RPMI8226 (cell line): ENCODE data around the gene S100A10.

Experiments
- DNase-seq: peaks from one replicate; pipeline ENCODE4 v3.0.0-alpha.2; 2015

The S100A10 gene

GRCh38 chr1:151993734-151994496 is at the start of gene S100A10:
Gene S100A10, minus strand, starts transcription at chr1:151993859. Its CDS starts 7,629 bp downstream, at chr1:151986230.
- peak; percentile 54 for DNase-seq

GRCh38 chr1:152042030-152042429 is 48.4 kb upstream of the S100A10 start:
- no peak for DNase-seq

DNA sequence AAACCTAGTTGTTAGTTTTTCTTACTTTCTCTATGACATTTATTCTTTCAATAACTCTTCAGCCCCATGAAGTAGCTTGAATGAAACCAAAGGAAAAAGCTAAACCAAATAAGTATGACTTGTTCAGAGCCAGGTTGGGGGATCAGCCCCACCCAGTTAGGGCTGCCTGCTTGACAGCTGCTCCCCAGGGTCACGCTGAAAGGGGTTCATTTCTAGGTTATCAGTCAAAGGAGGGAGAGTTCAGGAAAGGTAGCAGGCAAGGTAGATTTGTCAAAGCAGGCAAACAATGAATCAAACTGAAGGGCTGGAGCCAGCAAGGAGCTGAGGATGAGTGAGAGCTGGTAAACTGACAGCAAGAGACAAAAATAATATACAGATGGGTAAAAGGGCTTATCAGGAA is 46.2 kb upstream of the S100A10 start:
- DNase-seq = no peak

GRCh38 chr1:152039461-152039860 is 45.8 kb upstream of the S100A10 start:
- DNase-seq = no peak

- DNase-seq = peak; percentile 26
Observed at GRCh38 chr1:152038871-152039270, 45.2 kb upstream of the S100A10 start.

DNA sequence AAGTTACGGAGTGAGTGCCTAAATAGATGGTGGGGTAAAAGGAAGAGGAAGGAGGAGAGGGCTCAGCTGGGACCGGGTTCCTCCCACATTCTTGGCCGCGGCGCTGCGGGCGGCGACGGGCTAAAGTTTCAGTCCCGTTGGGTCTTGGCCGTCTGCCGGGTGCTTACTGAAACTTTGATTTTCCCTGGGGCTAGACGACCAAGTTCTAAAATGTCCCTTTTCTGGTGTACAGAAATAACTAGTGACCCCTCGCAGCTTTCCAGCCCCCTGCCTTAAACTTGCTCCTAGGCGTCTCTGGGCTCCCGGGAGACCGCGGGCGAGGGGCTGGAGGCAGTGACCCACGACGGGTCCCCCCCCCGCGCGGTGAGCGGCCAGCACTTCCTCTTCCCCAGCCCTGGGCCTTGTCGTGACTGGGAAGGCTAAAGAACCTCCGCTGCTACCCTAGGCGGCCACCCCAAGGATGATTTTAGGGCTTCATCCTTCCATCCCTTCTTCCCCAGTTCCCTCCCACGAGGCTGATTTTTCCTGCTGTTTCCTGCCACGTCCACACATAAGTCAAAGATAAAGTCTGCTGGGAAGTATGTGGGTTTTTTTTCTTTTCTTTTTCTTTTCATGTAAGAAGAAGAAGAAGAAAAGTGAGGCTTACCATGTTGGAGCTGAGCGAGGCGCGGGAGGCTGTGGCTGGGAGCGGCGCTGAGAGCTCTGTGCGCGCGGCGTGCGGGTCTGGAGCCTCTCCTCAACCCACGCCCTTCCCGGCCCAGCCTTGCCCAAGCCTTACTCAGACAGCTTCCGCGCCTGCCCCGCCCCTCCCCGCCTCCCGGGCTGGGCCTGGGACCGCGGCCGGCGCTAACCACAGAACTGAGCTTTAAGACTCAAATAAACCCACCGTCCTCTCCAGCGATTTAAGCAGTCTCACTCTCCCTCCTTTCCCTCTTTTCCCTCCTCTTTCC is 42.9 kb upstream of the S100A10 start, which contains the start of gene S100A11:
Gene S100A11, minus strand, starts transcription at position 738 of the 950 bp plus-strand sequence. Its CDS starts 89 bp downstream, at position 649.
- DNase-seq = peak; percentile 94

DNA sequence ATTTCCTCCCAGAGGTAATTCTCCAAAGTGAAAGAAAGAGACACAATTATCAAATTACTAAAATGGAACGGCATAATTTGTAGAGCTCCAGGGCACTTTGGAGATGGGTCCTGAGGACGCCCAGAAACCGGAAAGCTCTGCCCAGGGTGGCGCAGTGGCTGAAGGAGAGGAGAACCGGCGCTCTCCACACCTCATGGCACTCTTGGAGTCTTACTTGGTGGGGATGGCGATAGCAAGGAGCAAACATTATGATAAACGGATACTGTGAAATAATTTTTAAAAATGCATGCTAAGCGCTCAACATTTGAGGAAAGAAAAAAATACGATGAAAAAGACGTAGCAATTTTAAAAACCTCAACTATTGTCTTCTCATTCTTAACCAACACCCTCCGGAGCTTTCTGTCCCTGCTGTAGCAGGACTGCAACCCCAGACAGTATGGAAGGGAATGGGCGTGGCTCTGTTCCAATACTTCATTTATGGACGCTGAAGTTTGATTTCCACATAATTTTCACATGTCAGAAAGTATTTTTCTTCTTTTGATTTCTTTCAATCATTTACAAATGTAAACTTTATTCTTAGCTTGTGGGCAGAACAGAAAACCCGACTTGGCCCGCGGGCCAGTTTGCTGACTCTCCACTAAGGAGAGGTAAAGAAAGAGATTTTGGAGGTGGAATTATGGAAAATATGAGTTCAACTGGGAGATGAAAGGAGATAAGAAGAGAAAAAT is 42.0 kb upstream of the S100A10 start:
- peak; percentile 61 for DNase-seq

GRCh38 chr1:152034654-152035538 is 41.2 kb upstream of the S100A10 start:
- peak; percentile 77 for DNase-seq

GRCh38 chr1:152034324-152034653 is 40.6 kb upstream of the S100A10 start:
- no peak for DNase-seq

DNA sequence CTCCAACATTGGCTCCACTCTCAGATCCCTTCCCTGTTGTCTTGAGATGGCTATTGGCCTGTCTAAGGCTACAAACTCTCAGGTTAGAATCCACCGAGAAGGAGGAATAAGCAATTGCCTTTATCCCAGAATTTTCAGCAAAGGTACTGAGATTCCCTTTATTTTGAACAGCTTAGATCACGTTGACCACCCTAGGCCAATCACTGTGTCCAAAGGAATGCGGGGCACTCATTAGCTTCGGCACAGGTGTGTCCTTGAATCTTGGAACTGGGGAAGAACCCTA is 36.2 kb upstream of the S100A10 start:
- no peak for DNase-seq

DNA sequence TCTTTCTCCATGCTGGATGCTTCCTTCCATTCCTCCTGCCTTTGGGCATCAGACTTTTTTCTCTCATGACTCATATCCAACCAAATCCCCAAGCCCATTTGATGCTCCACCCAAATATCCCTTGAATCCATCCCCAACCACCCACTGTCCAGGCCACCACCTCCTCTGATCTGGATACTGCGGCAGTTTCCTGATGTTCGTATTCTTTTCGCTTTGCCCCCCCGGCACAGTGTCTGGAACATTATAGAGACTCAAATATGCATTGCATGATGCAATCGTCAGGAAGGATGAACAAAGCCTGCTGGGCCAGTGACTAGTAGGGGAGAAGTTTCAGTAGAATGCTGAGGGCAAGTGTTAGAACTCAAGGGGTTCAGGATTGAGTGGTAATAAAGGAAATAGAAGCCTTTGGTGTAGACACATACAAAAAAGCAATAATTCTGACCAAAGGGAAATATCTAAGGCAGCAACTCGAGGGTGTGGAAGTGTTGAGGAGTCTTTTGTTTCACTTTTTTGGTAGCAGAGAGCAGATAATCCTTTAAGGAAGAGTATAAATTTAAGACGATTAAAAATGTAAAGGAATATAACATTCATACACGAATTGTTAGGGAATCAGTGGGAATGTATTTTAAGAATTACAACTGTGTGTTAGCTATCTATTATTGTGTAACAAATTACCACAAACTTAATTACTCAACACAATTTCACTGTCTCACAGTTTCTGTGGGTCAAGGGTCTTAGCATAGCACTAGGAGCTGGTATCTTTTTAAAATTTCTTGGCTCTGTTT is 35.7 kb upstream of the S100A10 start:
- no peak for DNase-seq

- no peak for DNase-seq
Observed at GRCh38 chr1:152026895-152027294, 33.2 kb upstream of the S100A10 start.

GRCh38 chr1:152024223-152024622 is 30.6 kb upstream of the S100A10 start:
- DNase-seq = no peak

DNA sequence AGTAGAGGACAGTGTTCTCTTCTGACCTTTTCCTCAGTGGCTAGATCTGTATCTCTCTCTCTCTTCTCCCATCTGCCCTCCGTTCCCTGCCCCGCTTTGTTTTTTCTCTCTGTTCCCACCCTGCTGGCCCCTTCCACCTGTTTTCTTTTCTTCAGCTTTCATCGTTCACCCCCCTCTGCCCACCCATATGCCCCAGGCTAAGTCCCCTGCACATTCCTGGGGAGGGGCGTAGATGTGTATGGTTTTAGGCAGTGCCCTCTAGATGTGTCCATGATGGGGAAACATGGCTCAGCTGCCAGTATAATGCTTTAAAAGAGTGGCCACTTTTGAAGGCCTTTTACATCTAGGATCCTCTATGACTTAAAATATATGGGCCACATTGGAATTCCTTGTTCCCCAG is 29.6 kb upstream of the S100A10 start:
- no peak for DNase-seq

DNA sequence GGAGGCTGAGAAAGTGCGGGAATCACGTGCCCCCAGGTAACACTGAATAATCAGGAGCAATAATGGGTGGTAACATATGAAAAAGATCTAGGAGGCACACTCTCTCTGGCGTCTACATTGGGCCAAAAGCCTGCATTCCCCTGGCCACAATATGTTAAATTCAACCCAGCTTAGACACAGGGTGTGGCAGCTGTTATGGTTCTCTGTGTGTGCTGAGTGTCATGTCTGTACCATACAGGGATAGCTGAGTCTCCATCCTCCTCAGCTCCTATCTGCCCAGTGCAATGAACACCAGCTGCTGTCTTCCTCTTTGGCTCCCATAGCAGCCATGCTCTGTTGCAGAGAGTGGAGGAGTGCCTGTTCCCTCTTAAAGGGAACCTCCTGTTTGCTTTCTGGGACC is 28.8 kb upstream of the S100A10 start:
- no peak for DNase-seq

DNA sequence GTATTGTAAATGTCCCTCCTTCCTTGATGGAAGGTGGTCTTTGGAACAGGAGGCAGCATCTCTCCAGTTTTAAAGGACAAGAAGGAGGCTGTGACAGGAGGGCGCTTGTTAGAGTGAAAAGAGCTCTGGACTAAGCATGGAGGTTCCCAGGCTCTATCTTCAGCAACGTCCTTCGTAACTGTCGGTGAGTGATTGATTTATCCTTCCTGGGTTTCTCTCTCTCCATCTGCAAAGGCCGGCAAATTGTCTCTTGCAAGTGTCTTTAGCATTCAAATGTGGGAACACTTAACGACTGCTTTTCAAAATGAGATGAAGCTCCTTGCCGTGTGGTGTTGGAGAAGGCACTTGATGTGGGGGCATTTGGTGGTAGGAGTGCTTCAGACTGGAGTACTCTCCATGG is 27.9 kb upstream of the S100A10 start:
- no peak for DNase-seq

GRCh38 chr1:152020849-152021248 is 27.2 kb upstream of the S100A10 start:
- no peak for DNase-seq

DNA sequence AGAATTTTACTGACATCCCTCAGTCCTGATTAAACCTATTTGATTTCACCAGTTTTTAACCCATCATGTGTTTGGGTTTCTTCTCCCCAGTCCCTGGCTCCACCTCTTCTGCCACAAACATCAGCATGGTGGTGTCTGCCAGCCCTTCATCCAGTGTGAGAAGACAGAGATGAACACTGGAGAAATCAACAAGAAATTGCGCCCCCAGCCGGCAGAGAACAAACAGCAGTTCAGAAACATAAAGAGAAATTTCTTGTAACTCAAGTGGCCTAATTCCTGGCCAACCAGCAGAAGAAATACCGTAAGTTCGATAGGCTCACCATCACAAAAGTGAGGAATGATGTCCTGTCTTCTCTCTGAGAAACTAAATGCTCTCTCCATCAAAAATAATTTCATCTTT is 24.9 kb upstream of the S100A10 start:
- DNase-seq = peak; percentile 53

- no peak for DNase-seq
Observed at GRCh38 chr1:152015766-152016165, 22.1 kb upstream of the S100A10 start.

- DNase-seq = no peak
Observed at GRCh38 chr1:152014943-152015342, 21.3 kb upstream of the S100A10 start.

DNA sequence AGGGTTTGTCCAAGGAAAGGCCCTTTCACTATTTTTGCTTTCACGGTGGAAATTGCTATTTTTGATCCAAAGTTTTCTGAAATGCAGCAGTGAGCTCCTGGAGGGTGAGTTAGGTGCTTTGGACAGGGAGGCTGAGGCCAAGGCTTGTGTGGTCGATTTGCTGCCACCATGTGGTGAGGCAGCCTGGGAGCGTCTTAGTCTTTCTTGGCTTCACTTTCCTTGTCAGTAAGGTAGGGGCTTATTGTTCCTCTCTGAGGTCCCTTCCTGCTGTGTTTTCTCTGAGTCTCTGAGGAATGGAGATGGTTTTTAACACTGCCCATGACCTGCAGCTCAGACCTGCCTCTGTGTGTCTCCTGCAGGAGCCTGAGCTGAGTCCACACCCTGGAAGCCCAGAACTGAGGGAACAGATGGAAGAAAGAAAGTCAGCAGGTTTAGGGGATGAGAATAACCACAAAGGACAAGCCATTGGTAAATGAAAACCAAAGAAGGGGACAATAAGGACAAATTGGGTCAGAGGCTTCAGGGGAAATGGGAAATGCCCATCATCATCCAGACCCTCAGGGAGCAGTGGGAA is 20.1 kb upstream of the S100A10 start:
- peak; percentile 66 for DNase-seq
